Fibroblast of mammary gland (primary cell): Measurements from ENCODE around the gene TP63.
A peak's percentile ranks its signal among the peaks of the same experiment; 100 is the strongest.

Source experiments
- DNase-seq: peaks from one replicate; pipeline ENCODE4 v3.0.0-alpha.2; 2010; ENCODE audit warnings: low read depth
- H3K4me3 ChIP-seq: 2 replicates; pipeline ENCODE4 v1.5.1; 2011; ENCODE audit warnings: low read depth, mild to moderate bottlenecking, low read length, moderate library complexity; ENCODE audit not compliant: control insufficient read depth
- CTCF ChIP-seq: conservative IDR thresholded peaks from 2 replicates; pipeline ENCODE4 v1.5.1; 2011; ENCODE audit warnings: low read depth, low read length, inconsistent platforms; ENCODE audit not compliant: control insufficient read depth, insufficient read depth

The TP63 gene

GRCh38 chr3:189941125-189941524 lies 309.9 kb downstream of the TP63 start:
- DNase-seq = no peak
- H3K4me3 ChIP-seq = no peak overlapping the region
- TF ChIP-seq CTCF = no peak

GRCh38 chr3:189941679-189942078 lies 310.5 kb downstream of the TP63 start:
- no peak for TF ChIP-seq CTCF
- H3K4me3 ChIP-seq = no peak overlapping the region
- DNase-seq = peak; percentile 58

DNA sequence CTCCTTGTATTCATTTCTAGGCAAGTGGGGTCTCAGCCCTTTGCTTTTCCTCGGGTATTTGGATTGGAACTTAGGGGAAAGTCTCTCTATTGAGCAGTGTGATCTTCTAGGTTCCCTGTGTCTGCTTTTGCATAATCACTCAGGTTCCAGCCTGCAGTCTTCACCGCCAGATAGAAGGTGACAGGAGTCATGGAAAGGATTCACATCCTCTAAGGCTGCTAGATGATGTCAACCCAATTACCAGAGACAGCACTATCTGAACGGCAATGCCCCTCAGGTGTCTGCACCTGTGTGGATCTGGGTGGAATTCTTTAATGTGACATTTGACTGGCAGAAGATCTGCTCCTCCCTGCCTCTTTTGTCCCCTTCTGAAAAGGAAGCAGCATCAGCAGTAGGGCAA lies 311.8 kb downstream of the TP63 start:
- no peak for DNase-seq
- no peak overlapping the region for H3K4me3 ChIP-seq
- TF ChIP-seq CTCF = no peak

DNA sequence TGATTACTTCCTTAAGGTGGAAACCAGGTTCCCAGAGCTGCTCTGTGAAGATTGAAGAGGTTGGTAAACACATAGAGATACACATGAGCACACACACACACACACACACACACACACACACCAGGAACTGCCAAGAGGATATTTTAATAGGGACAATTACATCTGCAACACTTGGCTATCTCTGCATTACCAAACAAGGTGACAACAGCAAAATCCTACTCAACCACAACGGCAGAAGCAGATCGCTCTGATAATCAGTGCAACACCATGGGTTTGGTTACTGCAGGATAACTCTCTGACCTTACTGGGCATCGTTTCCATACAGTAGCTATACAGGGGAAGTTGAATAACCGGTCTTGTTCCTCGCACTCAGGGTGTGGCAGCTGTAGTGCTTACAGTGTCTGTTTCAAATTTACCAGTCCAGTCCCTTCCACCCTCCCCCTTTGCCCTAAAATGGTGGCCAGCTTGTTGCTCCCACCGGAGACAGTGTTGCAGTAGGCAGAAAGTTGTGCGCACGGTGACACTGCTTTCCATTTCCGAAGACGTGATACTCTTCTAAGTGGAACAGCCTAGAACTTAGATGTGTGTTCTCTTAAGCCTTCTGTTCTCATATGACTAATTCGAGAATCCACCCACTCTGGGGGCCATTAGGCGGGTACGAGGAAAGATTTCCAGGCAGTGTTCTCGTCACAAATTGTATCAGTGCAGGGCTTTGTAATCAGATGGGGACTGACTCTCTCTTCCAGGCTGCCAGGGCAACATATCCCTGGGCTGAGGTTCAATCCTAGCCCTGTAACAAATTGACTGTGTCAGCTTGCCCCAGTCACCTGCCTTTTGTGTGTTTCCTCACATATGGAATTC lies 313.3 kb downstream of the TP63 start:
- no peak for DNase-seq
- no peak for TF ChIP-seq CTCF
- no peak overlapping the region for H3K4me3 ChIP-seq

- DNase-seq = no peak
- H3K4me3 ChIP-seq = no peak overlapping the region
- no peak for TF ChIP-seq CTCF
Measured at GRCh38 chr3:189945935-189946709, 314.9 kb downstream of the TP63 start.
